HCT116 (cell line): ENCODE data around the gene SNX13. TPM values are rescaled to one million over a fixed set of nuclear protein-coding genes. Genes with fewer than 3 reads are reported as not detected.

Source experiments
- ATAC-seq: fragments of 200-7000 bp; cut with Tn5 transposase; 2 replicates; pipeline ENCODE4 v1.9.1; 2020; ENCODE audit warnings: mild to moderate bottlenecking, moderate library complexity
- BruUV-seq: library from RNA; stranded (reverse); fragments of 400-500 nt; replicated peaks from 2 replicates; lab custom pipeline; 2021; lab: Mats Ljungman, UMichigan
- CTCF ChIA-PET: fragments of 300-600 bp; sonication (Branson Sonifier 250); formaldehyde crosslinking; loops from one replicate; lab custom pipeline; 2021; ENCODE audit warnings: antibody characterized with exemption; lab: Charles Lee
- POLR2A ChIA-PET: fragments of 300-600, 350-600 bp; sonication (Branson Sonifier 250); formaldehyde crosslinking; loops from one replicate; lab custom pipeline; 2021; ENCODE audit warnings: antibody characterized with exemption; lab: Charles Lee
- RAD21 ChIA-PET, 2 experiments: fragments of 300-600 bp; sonication (Branson Sonifier 250); formaldehyde crosslinking; loops; one replicate each; lab custom pipeline; 2023; ENCODE audit warnings: low total read pairs in 2 of 2; ENCODE audit not compliant: uncharacterized antibody in 2 of 2, unreplicated experiment in 2 of 2, low non-redundant PET in 1 of 2; lab: Charles Lee
- DNase-seq: peaks from one replicate; pipeline ENCODE4 v3.0.0-alpha.2; 2010; ENCODE audit warnings: low read depth, low spot score
- H2AFZ ChIP-seq: fragments of 200-600 bp; shearing (Covaris generic), sonication (generic); 2 replicates; pipeline ENCODE4 v1.6.1; 2017; ENCODE audit warnings: low read depth, mixed run types, mixed read lengths, antibody characterized with exemption, low read length; ENCODE audit not compliant: poor library complexity, severe bottlenecking
- H3K27ac ChIP-seq: 2 replicates; pipeline ENCODE4 v1.5.1; 2012; ENCODE audit warnings: low read depth, low read length
- H3K27me3 ChIP-seq: fragments of 200-600 bp; sonication (generic); 2 replicates; pipeline ENCODE4 v1.6.1; 2016; ENCODE audit warnings: mixed run types, low read length, mixed read lengths; ENCODE audit not compliant: insufficient read depth
- H3K36me3 ChIP-seq, 2 experiments: fragments of 200-500 bp in 1 of 2; fragments of 200-600 bp in 1 of 2; sonication (Bioruptor generic) in 1 of 2; sonication (generic) in 1 of 2; 2 replicates each; pipeline versions ENCODE4 v1.5.1 to v1.6.1; 2014 to 2016; ENCODE audit warnings: low read length in 2 of 2, inconsistent platforms in 1 of 2, mixed read lengths in 1 of 2, mixed run types in 1 of 2; ENCODE audit not compliant: insufficient read depth in 2 of 2, control insufficient read depth in 1 of 2
- H3K4me1 ChIP-seq, 2 experiments: fragments of 200-600 bp in 1 of 2; sonication (generic) in 1 of 2; 2 replicates each; pipeline versions ENCODE4 v1.5.1 to v1.6.1; 2012 to 2017; ENCODE audit warnings: low read length in 2 of 2, inconsistent platforms in 1 of 2, mild to moderate bottlenecking in 1 of 2, mixed read lengths in 1 of 2, mixed run types in 1 of 2, moderate library complexity in 1 of 2; ENCODE audit not compliant: insufficient read depth in 2 of 2, control insufficient read depth in 1 of 2
- H3K4me2 ChIP-seq: fragments of 200-600 bp; sonication (generic); 2 replicates; pipeline ENCODE4 v1.6.1; 2017; ENCODE audit warnings: mixed run types, low read length, mixed read lengths
- H3K4me3 ChIP-seq, 2 experiments: fragments of 200-600 bp in 1 of 2; sonication (generic) in 1 of 2; replicated peaks in 1 of 2; 2 replicates each; pipeline ENCODE4 v1.5.1; 2011 to 2016; ENCODE audit warnings: low read length in 2 of 2, control low read depth in 1 of 2, low read depth in 1 of 2, mild to moderate bottlenecking in 1 of 2, mixed read lengths in 1 of 2, mixed run types in 1 of 2
- H3K79me2 ChIP-seq: fragments of 200-600 bp; sonication (generic); 2 replicates; pipeline ENCODE4 v1.6.1; 2017; ENCODE audit warnings: mild to moderate bottlenecking, mixed run types, low read length, moderate library complexity, mixed read lengths; ENCODE audit not compliant: insufficient read depth
- H3K9ac ChIP-seq: fragments of 200-600 bp; sonication (generic); 2 replicates; pipeline ENCODE4 v1.6.1; 2016; ENCODE audit warnings: low read length, mixed read lengths
- H3K9me2 ChIP-seq: fragments of 200-600 bp; sonication (generic), shearing (Covaris generic); 2 replicates; pipeline ENCODE4 v1.6.1; 2017; ENCODE audit warnings: mixed run types, mild to moderate bottlenecking, moderate library complexity; ENCODE audit not compliant: insufficient read depth
- H3K9me3 ChIP-seq, 2 experiments: fragments of 200-500 bp in 1 of 2; fragments of 200-600 bp in 1 of 2; sonication (Bioruptor generic) in 1 of 2; sonication (generic) in 1 of 2; 2 replicates each; pipeline ENCODE4 v1.6.1; 2014 to 2017; ENCODE audit warnings: low read length in 2 of 2, mixed read lengths in 2 of 2, inconsistent platforms in 1 of 2, low read depth in 1 of 2, mild to moderate bottlenecking in 1 of 2, mixed run types in 1 of 2, moderate library complexity in 1 of 2; ENCODE audit not compliant: control insufficient read depth in 1 of 2, insufficient read depth in 1 of 2
- H4K20me1 ChIP-seq: fragments of 200-600 bp; sonication (generic), shearing (Covaris generic); 2 replicates; pipeline ENCODE4 v1.6.1; 2017; ENCODE audit warnings: mixed run types, mild to moderate bottlenecking, moderate library complexity; ENCODE audit not compliant: insufficient read depth
- ATF3 ChIP-seq: IDR thresholded peaks from 2 replicates; pipeline ENCODE4 v1.6.1; 2012
- CBX3 ChIP-seq: IDR thresholded peaks from 2 replicates; pipeline ENCODE4 v1.6.1; 2012; ENCODE audit warnings: low read depth
- CEBPB ChIP-seq: IDR thresholded peaks from 2 replicates; pipeline ENCODE4 v1.6.1; 2012; ENCODE audit warnings: low read depth
- CTCF ChIP-seq, 3 experiments: fragments of 200-600 bp in 1 of 3; sonication (generic) in 1 of 3; IDR thresholded peaks in 2 of 3; conservative IDR thresholded peaks in 1 of 3; 2 replicates each; pipeline ENCODE4 v1.5.1; 2012 to 2017; ENCODE audit warnings: low read depth in 2 of 3, low read length in 2 of 3, antibody characterized with exemption in 1 of 3, borderline replicate concordance in 1 of 3, control low read depth in 1 of 3, mild to moderate bottlenecking in 1 of 3, mixed read lengths in 1 of 3, mixed run types in 1 of 3, moderate library complexity in 1 of 3; ENCODE audit not compliant: insufficient read depth in 1 of 3
- EGR1 ChIP-seq: IDR thresholded peaks from 2 replicates; pipeline ENCODE4 v1.6.1; 2012; ENCODE audit warnings: low read depth
- ELF1 ChIP-seq: IDR thresholded peaks from 2 replicates; pipeline ENCODE4 v1.6.1; 2012; ENCODE audit warnings: low read depth, borderline replicate concordance
- EZH2 ChIP-seq: fragments of 200-600 bp; sonication (generic); IDR thresholded peaks from 2 replicates; pipeline ENCODE4 v1.6.1; 2017; ENCODE audit warnings: antibody characterized with exemption, mixed run types
- EZH2phosphoT487 ChIP-seq: fragments of 200-600 bp; IDR thresholded peaks from 2 replicates; pipeline ENCODE4 v1.6.1; 2018; ENCODE audit warnings: antibody characterized with exemption, borderline replicate concordance
- FOSL1 ChIP-seq: IDR thresholded peaks from 2 replicates; pipeline ENCODE4 v1.6.1; 2012; ENCODE audit warnings: low read depth
- JUND ChIP-seq: IDR thresholded peaks from 2 replicates; pipeline ENCODE4 v1.6.1; 2012
- MAX ChIP-seq: IDR thresholded peaks from 2 replicates; pipeline ENCODE4 v1.6.1; 2012
- POLR2A ChIP-seq: IDR thresholded peaks from 2 replicates; pipeline ENCODE4 v1.7.0; 2011; ENCODE audit warnings: borderline replicate concordance; ENCODE audit not compliant: insufficient read depth, insufficient read length; ENCODE audit errors: extremely low read depth
- RAD21 ChIP-seq: IDR thresholded peaks from 2 replicates; pipeline ENCODE4 v1.6.1; 2012; ENCODE audit warnings: low read depth, mild to moderate bottlenecking
- REST ChIP-seq: IDR thresholded peaks from 2 replicates; pipeline ENCODE4 v1.6.1; 2012; ENCODE audit warnings: low read depth
- SIN3A ChIP-seq: IDR thresholded peaks from 2 replicates; pipeline ENCODE4 v1.6.1; 2012; ENCODE audit warnings: low read depth
- SP1 ChIP-seq: IDR thresholded peaks from 2 replicates; pipeline ENCODE4 v1.6.1; 2012; ENCODE audit warnings: low read depth
- SRF ChIP-seq: IDR thresholded peaks from 2 replicates; pipeline ENCODE4 v1.6.1; 2012; ENCODE audit warnings: low read depth
- TCF7L2 ChIP-seq: IDR thresholded peaks from 2 replicates; pipeline ENCODE4 v1.7.0; 2011; ENCODE audit warnings: borderline replicate concordance, inconsistent platforms; ENCODE audit not compliant: insufficient read depth, insufficient read length; ENCODE audit errors: extremely low read depth
- ZBTB33 ChIP-seq: IDR thresholded peaks from 2 replicates; pipeline ENCODE4 v1.6.1; 2011; ENCODE audit warnings: mild to moderate bottlenecking, low read length, moderate library complexity; ENCODE audit not compliant: insufficient replicate concordance; ENCODE audit errors: extremely low read depth
- ZFX ChIP-seq: fragments of 450-650 bp; IDR thresholded peaks from 2 replicates; pipeline ENCODE4 v1.6.1; 2017
- intact Hi-C: fragments of 100-400 bp; cut with micrococcal nuclease; formaldehyde crosslinking; loops from 2 replicates; pipeline ENCODE4 v1.10.0; 2022
- total RNA-seq: library from RNA; stranded (reverse); gene quantifications from one replicate; pipeline ENCODE4 v1.2.1, GENCODE V29; 2021; ENCODE audit not compliant: unreplicated experiment

SNX13 gene
- total RNA-seq, 1 experiment from 2014 or later: 33.4 TPM

GRCh38 chr7:17988141-17988540 lies 47.8 kb upstream of the SNX13 start (continued):
- TF ChIP-seq EZH2: no peak
- no peak for TF ChIP-seq CEBPB
- TF ChIP-seq EZH2phosphoT487: no peak
- no peak for TF ChIP-seq SIN3A
- no peak for TF ChIP-seq SRF
- no peak for TF ChIP-seq CBX3
- TF ChIP-seq ATF3: no peak
- no peak for TF ChIP-seq EGR1
- no peak for TF ChIP-seq FOSL1
- no peak for TF ChIP-seq CTCF (IDR thresholded peaks at IDR 0.05 in 2 of 3, conservative IDR thresholded peaks at IDR 0.05 in 1 of 3; ENCODE audit: borderline replicate concordance in 1 of 3, insufficient read depth in 1 of 3, low read depth in 2 of 3, low read length in 2 of 3)

GRCh38 chr7:17986851-17987250 lies 46.6 kb upstream of the SNX13 start:
- Histone ChIP-seq H3K9ac (no peak overlapping the region), H3K9me3 (no peaks in the 10 kb centered on the region), H4K20me1 (no peaks in the 10 kb centered on the region), H3K27ac (no peak overlapping the region), H2AFZ (no peak overlapping the region), H3K4me3 (no peak overlapping the region), H3K79me2 (no peaks in the 10 kb centered on the region), H3K4me2 (no peak overlapping the region), H3K4me1 (no peaks in the 10 kb centered on the region), H3K9me2 (no peaks in the 10 kb centered on the region), H3K36me3 (no peaks in the 10 kb centered on the region), H3K27me3 (no peaks in the 10 kb centered on the region)
- DNase-seq: no peak
- ATAC-seq: no peak
- ChIA-PET CTCF (no interaction called here), RAD21 (no interaction called here), POLR2A (no interaction called here)
- intact Hi-C loops: no loop called here
- no peak for TF ChIP-seq SP1
- no peak for TF ChIP-seq MAX
- no peak for TF ChIP-seq RAD21
- no peak for TF ChIP-seq ZFX
- no peak for TF ChIP-seq ELF1
- TF ChIP-seq JUND: no peak
- TF ChIP-seq ZBTB33: no peak
- TF ChIP-seq REST: no peak
- TF ChIP-seq TCF7L2: no peak
- no peak for TF ChIP-seq EZH2
- TF ChIP-seq POLR2A: no peak
- TF ChIP-seq EZH2phosphoT487: no peak
- no TSS peak for BruUV-seq
